GM23338 (cell line): ENCODE data around the gene COPZ1. TPM values are rescaled to one million over a fixed set of nuclear protein-coding genes. Genes with fewer than 3 reads are reported as not detected.
"Not testable (repeated sequence)": the region's sequence is repeated elsewhere in the genome, so short reads cannot be mapped to it uniquely, and the experiment has no call there.

Experiments used
- ATAC-seq: fragments of 200-7000 bp; cut with Tn5 transposase; 3 replicates; pipeline ENCODE4 v1.9.1; 2020
- DNase-seq: peaks from one replicate; pipeline ENCODE4 v3.0.0-alpha.2; 2015; ENCODE audit warnings: low spot score
- H2AFZ ChIP-seq: fragments of 200-600 bp; sonication (generic); 2 replicates; pipeline ENCODE4 v1.8.0; 2016; ENCODE audit warnings: antibody characterized with exemption, mild to moderate bottlenecking, moderate library complexity
- H3F3A ChIP-seq: fragments of 200-600 bp; sonication (generic); replicated peaks from 2 replicates; pipeline ENCODE4 v1.8.0; 2017; ENCODE audit warnings: antibody characterized with exemption, mixed run types, low read depth
- H3K27ac ChIP-seq: fragments of 200-600 bp; sonication (generic); 2 replicates; pipeline ENCODE4 v1.6.1; 2016; ENCODE audit warnings: low read depth
- H3K27me3 ChIP-seq: fragments of 200-600 bp; sonication (generic); 2 replicates; pipeline ENCODE4 v1.8.0; 2016; ENCODE audit warnings: mild to moderate bottlenecking, mixed run types, moderate library complexity; ENCODE audit not compliant: insufficient read depth
- H3K36me3 ChIP-seq: fragments of 200-600 bp; sonication (generic); 2 replicates; pipeline ENCODE4 v1.8.0; 2016; ENCODE audit warnings: mild to moderate bottlenecking; ENCODE audit not compliant: insufficient read depth
- H3K4me1 ChIP-seq: fragments of 200-600 bp; sonication (generic); 2 replicates; pipeline ENCODE4 v1.8.0; 2016; ENCODE audit warnings: mild to moderate bottlenecking, moderate library complexity; ENCODE audit not compliant: insufficient read depth
- H3K4me2 ChIP-seq: fragments of 200-600 bp; sonication (generic); 2 replicates; pipeline ENCODE4 v1.7.1; 2017; ENCODE audit warnings: mixed run types
- H3K4me3 ChIP-seq: fragments of 200-600 bp; sonication (generic); 2 replicates; pipeline ENCODE4 v1.6.1; 2016; ENCODE audit warnings: mixed run types
- H3K79me2 ChIP-seq: fragments of 200-600 bp; sonication (generic); replicated peaks from 2 replicates; pipeline ENCODE4 v1.8.0; 2017; ENCODE audit warnings: mild to moderate bottlenecking; ENCODE audit not compliant: insufficient read depth
- H3K9me2 ChIP-seq: fragments of 200-600 bp; sonication (generic); 2 replicates; pipeline ENCODE4 v1.8.0; 2017; ENCODE audit not compliant: insufficient read depth
- H4K20me1 ChIP-seq: fragments of 200-600 bp; sonication (generic); replicated peaks from 2 replicates; pipeline ENCODE4 v1.8.0; 2017; ENCODE audit warnings: mild to moderate bottlenecking; ENCODE audit not compliant: insufficient read depth
- H3K27ac Mint-ChIP-seq: 2 replicates; pipeline ENCODE4 v1.8.0; 2020; ENCODE audit warnings: inconsistent platforms, mild to moderate bottlenecking, moderate library complexity, mixed read lengths
- H3K27me3 Mint-ChIP-seq: 3 replicates; pipeline ENCODE4 v1.8.0; 2022; ENCODE audit warnings: low read depth, mild to moderate bottlenecking, moderate library complexity, mixed read lengths, inconsistent platforms; ENCODE audit not compliant: insufficient read depth, poor library complexity
- H3K36me3 Mint-ChIP-seq: 3 replicates; pipeline ENCODE4 v1.8.0; 2021; ENCODE audit warnings: low read depth, mild to moderate bottlenecking, inconsistent platforms, moderate library complexity, mixed read lengths
- H3K4me1 Mint-ChIP-seq: 3 replicates; pipeline ENCODE4 v1.8.0; 2020; ENCODE audit warnings: mild to moderate bottlenecking, inconsistent platforms, mixed read lengths
- H3K4me3 Mint-ChIP-seq: 3 replicates; pipeline ENCODE4 v1.8.0; 2021; ENCODE audit warnings: moderate library complexity, mild to moderate bottlenecking, inconsistent platforms, mixed read lengths
- H3K9me3 Mint-ChIP-seq: 3 replicates; pipeline ENCODE4 v1.8.0; 2020; ENCODE audit warnings: moderate library complexity, mild to moderate bottlenecking, inconsistent platforms, mixed read lengths
- CREB1 ChIP-seq: fragments of 250-450 bp; sonication (Bioruptor Pico); IDR thresholded peaks from 2 replicates; pipeline ENCODE4 v1.5.0; 2020; ENCODE audit warnings: low read depth, mild to moderate bottlenecking, moderate library complexity
- EZH2 ChIP-seq: fragments of 200-600 bp; sonication (generic); IDR thresholded peaks from one replicate; pipeline ENCODE4 v1.8.0; 2017; ENCODE audit warnings: antibody characterized with exemption, mild to moderate bottlenecking, low read depth; ENCODE audit not compliant: unreplicated experiment
- JUNB ChIP-seq: IDR thresholded peaks from one replicate; pipeline ENCODE4 v1.6.1; 2016; ENCODE audit warnings: antibody characterized with exemption; ENCODE audit not compliant: unreplicated experiment
- POLR2AphosphoS5 ChIP-seq: IDR thresholded peaks from 2 replicates; pipeline ENCODE4 v1.6.1; 2016; ENCODE audit warnings: antibody characterized with exemption, low read depth
- STAT1 ChIP-seq: IDR thresholded peaks from one replicate; pipeline ENCODE4 v1.6.1; 2016; ENCODE audit warnings: antibody characterized with exemption; ENCODE audit not compliant: unreplicated experiment
- ZNF114 ChIP-seq: fragments of 250-450 bp; sonication (Bioruptor Pico); IDR thresholded peaks from 2 replicates; pipeline ENCODE4 v1.5.0; 2020; ENCODE audit warnings: mild to moderate bottlenecking, moderate library complexity
- ZNF331 ChIP-seq: fragments of 250-450 bp; sonication (Bioruptor Pico); IDR thresholded peaks from 2 replicates; pipeline ENCODE4 v1.5.0; 2020; ENCODE audit warnings: low read depth, mild to moderate bottlenecking, moderate library complexity
- polyA plus RNA-seq: library from polyadenylated mRNA; unstranded; fragments of >200 nt; fragmentation: Nextera tagmentation; extraction: Ambion mirVana; gene quantifications from 2 replicates; pipeline ENCODE4 v1.2.1, GENCODE V29; 2016
- total RNA-seq: library from RNA; depleted of rRNA; stranded (reverse); fragments of >200 nt; shearing (Covaris generic); gene quantifications from 2 replicates; pipeline ENCODE4 v1.2.3, GENCODE V29; 2014
- TF ChIP-seq, protein P1 (sequence below): IDR thresholded peaks from one replicate; pipeline ENCODE4 v1.6.1; 2018; ENCODE audit warnings: antibody characterized with exemption; ENCODE audit not compliant: unreplicated experiment
- TF ChIP-seq, protein P2 (sequence below): fragments of 250-450 bp; sonication (Bioruptor Pico); IDR thresholded peaks from 2 replicates; pipeline ENCODE4 v1.5.0; 2020; ENCODE audit warnings: mild to moderate bottlenecking, moderate library complexity
- TF ChIP-seq, protein P3 (sequence below), 2 experiments: fragments of 200-600 bp in 1 of 2; sonication (generic) in 1 of 2; conservative IDR thresholded peaks; 2 replicates each; pipeline versions ENCODE4 v1.5.1 to v1.6.1; 2016 to 2017; ENCODE audit warnings: antibody characterized with exemption in 2 of 2, low read depth in 2 of 2, mild to moderate bottlenecking in 2 of 2, moderate library complexity in 1 of 2

Gene COPZ1
- total and polyA plus RNA-seq, 2 experiments from 2014 or later, result 79.9 to 91.2 TPM

DNA sequence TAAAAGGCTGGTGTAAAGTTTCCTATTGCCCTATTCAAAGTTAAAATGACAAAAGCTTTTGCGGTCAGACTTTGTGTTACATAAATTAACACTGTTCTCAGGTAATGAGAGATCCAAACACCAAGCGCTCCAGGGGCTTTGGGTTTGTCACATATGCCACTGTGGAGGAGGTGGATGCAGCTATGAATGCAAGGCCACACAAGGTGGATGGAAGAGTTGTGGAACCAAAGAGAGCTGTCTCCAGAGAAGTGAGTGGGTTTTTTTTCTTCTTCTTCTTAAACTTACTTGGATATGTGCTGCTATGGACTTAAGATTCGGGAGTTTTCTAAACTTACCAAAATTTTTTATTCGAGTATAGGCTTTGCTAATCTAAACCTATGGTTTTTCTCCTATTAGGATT lies 43.2 kb upstream of the COPZ1 start:
- Histone ChIP-seq H3F3A (peaks cover 42% of the 10 kb centered on the region), H3K36me3 (peaks cover 43% of the 10 kb centered on the region), H4K20me1 (peaks cover 40% of the 10 kb centered on the region; the same call in 1 of the 2 replicates), H3K4me1 (peaks cover 36% of the 10 kb centered on the region), H3K4me2 (peak overlapping the region; percentile 95), H3K4me3 (peak overlapping the region; percentile 94), H3K79me2 (peaks cover 73% of the 10 kb centered on the region), H3K27ac (peak overlapping the region; percentile 97)
- H3K27ac Mint-ChIP-seq, H3K4me3 Mint-ChIP-seq, H3K9me2 ChIP-seq, ATAC-seq, DNase-seq, H3K9me3 Mint-ChIP-seq, H2AFZ ChIP-seq, H3K27me3 ChIP-seq, H3K36me3 Mint-ChIP-seq: not testable (repeated sequence)
- H3K4me1 Mint-ChIP-seq, result peaks cover 45% of the 10 kb centered on the region
- H3K27me3 Mint-ChIP-seq, result peaks cover 22% of the 10 kb centered on the region

DNA sequence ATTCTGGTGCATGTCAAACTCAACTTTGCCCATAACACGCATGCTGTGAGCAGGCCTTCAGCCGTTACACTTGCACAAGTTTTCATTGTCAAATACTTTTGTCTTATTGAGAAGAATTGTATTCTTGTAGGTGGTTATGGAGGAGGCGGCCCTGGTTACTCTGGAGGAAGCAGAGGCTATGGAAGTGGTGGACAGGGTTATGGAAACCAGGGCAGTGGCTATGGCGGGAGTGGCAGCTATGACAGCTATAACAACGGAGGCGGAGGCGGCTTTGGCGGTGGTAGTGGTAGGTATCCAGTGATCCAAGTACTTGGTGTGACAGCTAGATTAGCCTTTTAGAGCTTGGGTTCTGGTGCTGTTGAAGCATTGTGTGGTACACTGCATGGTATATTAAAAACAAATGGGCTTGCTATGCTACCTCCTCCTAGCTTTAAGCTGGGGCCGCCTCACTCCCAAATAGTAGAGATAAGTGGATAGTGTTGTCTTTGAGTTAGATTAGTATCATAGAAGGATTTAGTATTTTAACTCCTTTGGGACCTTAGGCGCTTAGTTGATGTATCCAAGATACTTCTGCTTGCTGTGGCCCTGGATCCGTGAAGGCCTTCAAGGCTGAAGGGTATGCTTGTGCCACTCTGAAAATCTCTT lies 41.9 kb upstream of the COPZ1 start:
- Histone ChIP-seq H3K4me3 (peak overlapping the region; percentile 94), H3K36me3 (peaks cover 49% of the 10 kb centered on the region), H3K27me3 (no peaks in the 10 kb centered on the region), H3K27ac (peak overlapping the region; percentile 97), H3K4me2 (peak overlapping the region; percentile 95), H2AFZ (no peak overlapping the region), H3K79me2 (peaks cover 59% of the 10 kb centered on the region), H3K9me2 (no peaks in the 10 kb centered on the region), H4K20me1 (peaks cover 43% of the 10 kb centered on the region; the same call in 1 of the 2 replicates), H3K4me1 (peaks cover 29% of the 10 kb centered on the region), H3F3A (peaks cover 56% of the 10 kb centered on the region)
- DNase-seq (no peak), ATAC-seq (no peak)
- Mint-ChIP-seq H3K27ac (peak overlapping the region; percentile 45; the same call in 1 of the 2 replicates), H3K4me1 (peaks cover 39% of the 10 kb centered on the region), H3K36me3 (no peaks in the 10 kb centered on the region; the same call in 1 of the 3 replicates), H3K4me3 (no peak overlapping the region), H3K27me3 (peaks cover 17% of the 10 kb centered on the region), H3K9me3 (peaks cover 7% of the 10 kb centered on the region; the same call in 1 of the 3 replicates)
- TF ChIP-seq, protein P1, sequence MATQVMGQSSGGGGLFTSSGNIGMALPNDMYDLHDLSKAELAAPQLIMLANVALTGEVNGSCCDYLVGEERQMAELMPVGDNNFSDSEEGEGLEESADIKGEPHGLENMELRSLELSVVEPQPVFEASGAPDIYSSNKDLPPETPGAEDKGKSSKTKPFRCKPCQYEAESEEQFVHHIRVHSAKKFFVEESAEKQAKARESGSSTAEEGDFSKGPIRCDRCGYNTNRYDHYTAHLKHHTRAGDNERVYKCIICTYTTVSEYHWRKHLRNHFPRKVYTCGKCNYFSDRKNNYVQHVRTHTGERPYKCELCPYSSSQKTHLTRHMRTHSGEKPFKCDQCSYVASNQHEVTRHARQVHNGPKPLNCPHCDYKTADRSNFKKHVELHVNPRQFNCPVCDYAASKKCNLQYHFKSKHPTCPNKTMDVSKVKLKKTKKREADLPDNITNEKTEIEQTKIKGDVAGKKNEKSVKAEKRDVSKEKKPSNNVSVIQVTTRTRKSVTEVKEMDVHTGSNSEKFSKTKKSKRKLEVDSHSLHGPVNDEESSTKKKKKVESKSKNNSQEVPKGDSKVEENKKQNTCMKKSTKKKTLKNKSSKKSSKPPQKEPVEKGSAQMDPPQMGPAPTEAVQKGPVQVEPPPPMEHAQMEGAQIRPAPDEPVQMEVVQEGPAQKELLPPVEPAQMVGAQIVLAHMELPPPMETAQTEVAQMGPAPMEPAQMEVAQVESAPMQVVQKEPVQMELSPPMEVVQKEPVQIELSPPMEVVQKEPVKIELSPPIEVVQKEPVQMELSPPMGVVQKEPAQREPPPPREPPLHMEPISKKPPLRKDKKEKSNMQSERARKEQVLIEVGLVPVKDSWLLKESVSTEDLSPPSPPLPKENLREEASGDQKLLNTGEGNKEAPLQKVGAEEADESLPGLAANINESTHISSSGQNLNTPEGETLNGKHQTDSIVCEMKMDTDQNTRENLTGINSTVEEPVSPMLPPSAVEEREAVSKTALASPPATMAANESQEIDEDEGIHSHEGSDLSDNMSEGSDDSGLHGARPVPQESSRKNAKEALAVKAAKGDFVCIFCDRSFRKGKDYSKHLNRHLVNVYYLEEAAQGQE, result no peak
- no peak for TF ChIP-seq STAT1
- TF ChIP-seq, protein P2, sequence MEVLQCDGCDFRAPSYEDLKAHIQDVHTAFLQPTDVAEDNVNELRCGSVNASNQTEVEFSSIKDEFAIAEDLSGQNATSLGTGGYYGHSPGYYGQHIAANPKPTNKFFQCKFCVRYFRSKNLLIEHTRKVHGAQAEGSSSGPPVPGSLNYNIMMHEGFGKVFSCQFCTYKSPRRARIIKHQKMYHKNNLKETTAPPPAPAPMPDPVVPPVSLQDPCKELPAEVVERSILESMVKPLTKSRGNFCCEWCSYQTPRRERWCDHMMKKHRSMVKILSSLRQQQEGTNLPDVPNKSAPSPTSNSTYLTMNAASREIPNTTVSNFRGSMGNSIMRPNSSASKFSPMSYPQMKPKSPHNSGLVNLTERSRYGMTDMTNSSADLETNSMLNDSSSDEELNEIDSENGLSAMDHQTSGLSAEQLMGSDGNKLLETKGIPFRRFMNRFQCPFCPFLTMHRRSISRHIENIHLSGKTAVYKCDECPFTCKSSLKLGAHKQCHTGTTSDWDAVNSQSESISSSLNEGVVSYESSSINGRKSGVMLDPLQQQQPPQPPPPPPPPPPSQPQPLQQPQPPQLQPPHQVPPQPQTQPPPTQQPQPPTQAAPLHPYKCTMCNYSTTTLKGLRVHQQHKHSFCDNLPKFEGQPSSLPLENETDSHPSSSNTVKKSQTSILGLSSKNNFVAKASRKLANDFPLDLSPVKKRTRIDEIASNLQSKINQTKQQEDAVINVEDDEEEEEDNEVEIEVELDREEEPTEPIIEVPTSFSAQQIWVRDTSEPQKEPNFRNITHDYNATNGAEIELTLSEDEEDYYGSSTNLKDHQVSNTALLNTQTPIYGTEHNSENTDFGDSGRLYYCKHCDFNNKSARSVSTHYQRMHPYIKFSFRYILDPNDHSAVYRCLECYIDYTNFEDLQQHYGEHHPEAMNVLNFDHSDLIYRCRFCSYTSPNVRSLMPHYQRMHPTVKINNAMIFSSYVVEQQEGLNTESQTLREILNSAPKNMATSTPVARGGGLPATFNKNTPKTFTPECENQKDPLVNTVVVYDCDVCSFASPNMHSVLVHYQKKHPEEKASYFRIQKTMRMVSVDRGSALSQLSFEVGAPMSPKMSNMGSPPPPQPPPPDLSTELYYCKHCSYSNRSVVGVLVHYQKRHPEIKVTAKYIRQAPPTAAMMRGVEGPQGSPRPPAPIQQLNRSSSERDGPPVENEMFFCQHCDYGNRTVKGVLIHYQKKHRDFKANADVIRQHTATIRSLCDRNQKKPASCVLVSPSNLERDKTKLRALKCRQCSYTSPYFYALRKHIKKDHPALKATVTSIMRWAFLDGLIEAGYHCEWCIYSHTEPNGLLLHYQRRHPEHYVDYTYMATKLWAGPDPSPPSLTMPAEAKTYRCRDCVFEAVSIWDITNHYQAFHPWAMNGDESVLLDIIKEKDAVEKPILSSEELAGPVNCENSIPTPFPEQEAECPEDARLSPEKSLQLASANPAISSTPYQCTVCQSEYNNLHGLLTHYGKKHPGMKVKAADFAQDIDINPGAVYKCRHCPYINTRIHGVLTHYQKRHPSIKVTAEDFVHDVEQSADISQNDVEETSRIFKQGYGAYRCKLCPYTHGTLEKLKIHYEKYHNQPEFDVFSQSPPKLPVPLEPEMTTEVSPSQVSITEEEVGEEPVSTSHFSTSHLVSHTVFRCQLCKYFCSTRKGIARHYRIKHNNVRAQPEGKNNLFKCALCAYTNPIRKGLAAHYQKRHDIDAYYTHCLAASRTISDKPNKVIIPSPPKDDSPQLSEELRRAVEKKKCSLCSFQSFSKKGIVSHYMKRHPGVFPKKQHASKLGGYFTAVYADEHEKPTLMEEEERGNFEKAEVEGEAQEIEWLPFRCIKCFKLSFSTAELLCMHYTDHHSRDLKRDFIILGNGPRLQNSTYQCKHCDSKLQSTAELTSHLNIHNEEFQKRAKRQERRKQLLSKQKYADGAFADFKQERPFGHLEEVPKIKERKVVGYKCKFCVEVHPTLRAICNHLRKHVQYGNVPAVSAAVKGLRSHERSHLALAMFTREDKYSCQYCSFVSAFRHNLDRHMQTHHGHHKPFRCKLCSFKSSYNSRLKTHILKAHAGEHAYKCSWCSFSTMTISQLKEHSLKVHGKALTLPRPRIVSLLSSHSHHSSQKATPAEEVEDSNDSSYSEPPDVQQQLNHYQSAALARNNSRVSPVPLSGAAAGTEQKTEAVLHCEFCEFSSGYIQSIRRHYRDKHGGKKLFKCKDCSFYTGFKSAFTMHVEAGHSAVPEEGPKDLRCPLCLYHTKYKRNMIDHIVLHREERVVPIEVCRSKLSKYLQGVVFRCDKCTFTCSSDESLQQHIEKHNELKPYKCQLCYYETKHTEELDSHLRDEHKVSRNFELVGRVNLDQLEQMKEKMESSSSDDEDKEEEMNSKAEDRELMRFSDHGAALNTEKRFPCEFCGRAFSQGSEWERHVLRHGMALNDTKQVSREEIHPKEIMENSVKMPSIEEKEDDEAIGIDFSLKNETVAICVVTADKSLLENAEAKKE (CRISPR knock-in tag), result no peak
- no peak; the same call in 1 of the 2 replicates for TF ChIP-seq POLR2AphosphoS5
- no peak for TF ChIP-seq CREB1 (CRISPR knock-in tag)
- TF ChIP-seq ZNF331, result no peak
- no peak for TF ChIP-seq JUNB
- TF ChIP-seq ZNF114 (CRISPR knock-in tag), result no peak
- no peak for TF ChIP-seq EZH2
- TF ChIP-seq, protein P3, sequence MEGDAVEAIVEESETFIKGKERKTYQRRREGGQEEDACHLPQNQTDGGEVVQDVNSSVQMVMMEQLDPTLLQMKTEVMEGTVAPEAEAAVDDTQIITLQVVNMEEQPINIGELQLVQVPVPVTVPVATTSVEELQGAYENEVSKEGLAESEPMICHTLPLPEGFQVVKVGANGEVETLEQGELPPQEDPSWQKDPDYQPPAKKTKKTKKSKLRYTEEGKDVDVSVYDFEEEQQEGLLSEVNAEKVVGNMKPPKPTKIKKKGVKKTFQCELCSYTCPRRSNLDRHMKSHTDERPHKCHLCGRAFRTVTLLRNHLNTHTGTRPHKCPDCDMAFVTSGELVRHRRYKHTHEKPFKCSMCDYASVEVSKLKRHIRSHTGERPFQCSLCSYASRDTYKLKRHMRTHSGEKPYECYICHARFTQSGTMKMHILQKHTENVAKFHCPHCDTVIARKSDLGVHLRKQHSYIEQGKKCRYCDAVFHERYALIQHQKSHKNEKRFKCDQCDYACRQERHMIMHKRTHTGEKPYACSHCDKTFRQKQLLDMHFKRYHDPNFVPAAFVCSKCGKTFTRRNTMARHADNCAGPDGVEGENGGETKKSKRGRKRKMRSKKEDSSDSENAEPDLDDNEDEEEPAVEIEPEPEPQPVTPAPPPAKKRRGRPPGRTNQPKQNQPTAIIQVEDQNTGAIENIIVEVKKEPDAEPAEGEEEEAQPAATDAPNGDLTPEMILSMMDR (conservative IDR thresholded peaks at IDR 0.05; ENCODE audit: low read depth in 2 of 2), result no peak
